K562 (cell line): ENCODE data around the gene MYO9A. TPM values are rescaled to one million over a fixed set of nuclear protein-coding genes. Genes with fewer than 3 reads are reported as not detected.

ENCODE experiments used
- ETV6 ChIP-seq, 3 experiments: fragments of 150-350 bp in 1 of 3; sonication (generic) in 1 of 3; formaldehyde crosslinking in 1 of 3; IDR thresholded peaks; 2 replicates each; pipeline versions ENCODE4 v1.6.1 to v1.8.0; 2014 to 2022; ENCODE audit warnings: borderline replicate concordance in 2 of 3, low read depth in 2 of 3, antibody characterized with exemption in 1 of 3, low read length in 1 of 3, mild to moderate bottlenecking in 1 of 3, missing genetic modification reagents in 1 of 3
- JUNB ChIP-seq: fragments of 450-650 bp; formaldehyde crosslinking; conservative IDR thresholded peaks from 2 replicates; pipeline ENCODE4 v1.4.0; 2020; ENCODE audit warnings: mild to moderate bottlenecking
- MCM3 ChIP-seq: fragments of 450-650 bp; IDR thresholded peaks from 2 replicates; pipeline ENCODE4 v1.6.1; 2016
- RAD21 ChIP-seq, 2 experiments: fragments of 250-450 bp in 1 of 2; fragments of 450-650 bp in 1 of 2; sonication (Bioruptor Pico) in 1 of 2; formaldehyde crosslinking in 1 of 2; IDR thresholded peaks in 1 of 2; conservative IDR thresholded peaks in 1 of 2; 2 replicates each; pipeline versions ENCODE4 v1.4.0 to v1.8.0; 2020 to 2022; ENCODE audit warnings: mild to moderate bottlenecking in 2 of 2, moderate library complexity in 1 of 2
- RBM14 ChIP-seq: fragments of 200-400 bp; formaldehyde crosslinking; IDR thresholded peaks from 2 replicates; pipeline ENCODE4 v1.6.1; 2018; ENCODE audit warnings: low read depth, mild to moderate bottlenecking, low read length, moderate library complexity, borderline replicate concordance; ENCODE audit not compliant: insufficient read depth
- XRCC5 ChIP-seq: fragments of 200-400 bp; formaldehyde crosslinking; IDR thresholded peaks from 2 replicates; pipeline ENCODE4 v1.6.1; 2017; ENCODE audit warnings: low read depth, mild to moderate bottlenecking, low read length
- ZBTB43 ChIP-seq: sonication (generic); formaldehyde crosslinking; IDR thresholded peaks from 2 replicates; pipeline ENCODE4 v1.8.0; 2023; ENCODE audit warnings: mild to moderate bottlenecking, missing genetic modification reagents
- ZNF318 ChIP-seq, 2 experiments: fragments of 450-650 bp; IDR thresholded peaks; 2 replicates each; pipeline ENCODE4 v1.6.1; 2016; ENCODE audit warnings: mild to moderate bottlenecking in 2 of 2, borderline replicate concordance in 1 of 2, low read depth in 1 of 2, moderate library complexity in 1 of 2
- polyA plus RNA-seq, 8 experiments: library from polyadenylated mRNA; depleted of rRNA in 4 of 8; stranded (reverse) in 5 of 8; unstranded in 3 of 8; fragments of >200 nt; fragmentation: Nextera tagmentation in 2 of 8; fragmentation: Illumina TruSeq in 1 of 8; extraction: Ambion mirVana in 2 of 8; extraction: Trizol in 1 of 8; gene quantifications; 2 replicates each; pipeline versions ENCODE4 v1.2.1 to v1.2.3, GENCODE V29; 2011 to 2014; ENCODE audit warnings: inconsistent platforms in 1 of 8, missing spikeins in 1 of 8
- total RNA-seq, 7 experiments: library from RNA; depleted of rRNA in 6 of 7; stranded (reverse); fragments of >200 nt in 6 of 7; fragmentation: Illumina TruSeq in 2 of 7; extraction: Trizol in 2 of 7; gene quantifications; 2 replicates each; pipeline versions ENCODE4 v1.2.1 to v1.2.3, GENCODE V29; 2011 to 2021; ENCODE audit warnings: low replicate concordance in 1 of 7

The MYO9A gene
- total and polyA plus RNA-seq, 9 of the 15 experiments (the other 6 are each of a cell fraction or from before 2014, with no cell fraction given) = 1.9 to 15.4 (median 5.8) TPM

- TF ChIP-seq ZNF318 (IDR thresholded peaks at IDR 0.05; ENCODE audit: borderline replicate concordance in 1 of 2, low read depth in 1 of 2) (no peak), MCM3 (no peak), RBM14 (no peak), JUNB (no peak), RAD21 (CRISPR knock-in tag; conservative IDR thresholded peaks at IDR 0.05 in 1 of 2, IDR thresholded peaks at IDR 0.05 in 1 of 2) (no peak), ZBTB43 (CRISPR knock-in tag) (no peak), XRCC5 (no peak), ETV6 (IDR thresholded peaks at IDR 0.05; ENCODE audit: borderline replicate concordance in 1 of 2, low read depth in 2 of 2, low read length in 1 of 2) (no peak), ETV6 (CRISPR knock-in tag; IDR thresholded peaks at IDR 0.05; ENCODE audit: borderline replicate concordance) (no peak)
Measured at GRCh38 chr15:71945012-71945411, 172.9 kb downstream of the MYO9A start (continued).
